PFSK-1 (cell line): ENCODE results near the gene MIDN.
A peak's percentile ranks its signal among the peaks of the same experiment; 100 is the strongest.

ENCODE experiments used
- FOXP2 ChIP-seq: optimal IDR thresholded peaks from 2 replicates; pipeline ENCODE3; 2011; ENCODE audit warnings: borderline replicate concordance, control low read depth, inconsistent platforms; ENCODE audit not compliant: insufficient read depth; ENCODE audit errors: extremely low read length, extremely low read depth
- POLR2AphosphoS5 ChIP-seq: IDR thresholded peaks from 2 replicates; pipeline ENCODE4 v1.6.1; 2012; ENCODE audit warnings: low read depth, mild to moderate bottlenecking, control low read depth, low read length, moderate library complexity
- REST ChIP-seq, 2 experiments: IDR thresholded peaks; 2 replicates each; pipeline versions ENCODE4 v1.6.1 to v1.8.0; 2011 to 2012; ENCODE audit warnings: low read depth in 2 of 2, low read length in 2 of 2, control low read depth in 1 of 2, inconsistent platforms in 1 of 2, mild to moderate bottlenecking in 1 of 2, moderate library complexity in 1 of 2; ENCODE audit not compliant: insufficient read depth in 1 of 2
- SIN3A ChIP-seq: IDR thresholded peaks from 2 replicates; pipeline ENCODE4 v1.6.1; 2012; ENCODE audit warnings: mild to moderate bottlenecking, low read length, moderate library complexity, borderline replicate concordance; ENCODE audit not compliant: insufficient read depth
- TAF1 ChIP-seq: IDR thresholded peaks from 2 replicates; pipeline ENCODE4 v1.6.1; 2012; ENCODE audit warnings: low read length, control low read depth, borderline replicate concordance; ENCODE audit not compliant: insufficient read depth

The MIDN gene

GRCh38 chr19:1269478-1270212 is 21.3 kb downstream of the MIDN start:
- no peak; a peak in 1 of 4 replicates for TF ChIP-seq REST (IDR thresholded peaks at IDR 0.05; ENCODE audit: insufficient read depth in 1 of 2, low read depth in 2 of 2, low read length in 2 of 2)
- TF ChIP-seq POLR2AphosphoS5 = peak; percentile 90
- peak; percentile 31; the same call in 1 of the 2 replicates for TF ChIP-seq TAF1
- peak; percentile 34; the same call in 1 of the 2 replicates for TF ChIP-seq SIN3A

- no peak for TF ChIP-seq SIN3A
- TF ChIP-seq TAF1 = no peak
- TF ChIP-seq REST (IDR thresholded peaks at IDR 0.05; ENCODE audit: insufficient read depth in 1 of 2, low read depth in 2 of 2, low read length in 2 of 2) = no peak
- TF ChIP-seq FOXP2 = no peak
- 0 out of 2 replicates have a peak, but pooled peaks have one; percentile 12 for TF ChIP-seq POLR2AphosphoS5
Measured at GRCh38 chr19:1270213-1270853, 21.9 kb downstream of the MIDN start.

GRCh38 chr19:1270854-1271527 is 22.6 kb downstream of the MIDN start:
- TF ChIP-seq SIN3A = no peak
- no peak for TF ChIP-seq FOXP2
- TF ChIP-seq REST (IDR thresholded peaks at IDR 0.05; ENCODE audit: insufficient read depth in 1 of 2, low read depth in 2 of 2, low read length in 2 of 2) = no peak
- no peak for TF ChIP-seq TAF1
- TF ChIP-seq POLR2AphosphoS5 = peak; percentile 12; the same call in 1 of the 2 replicates

GRCh38 chr19:1271528-1272422 is 23.4 kb downstream of the MIDN start:
- TF ChIP-seq POLR2AphosphoS5 = no peak
- TF ChIP-seq REST (IDR thresholded peaks at IDR 0.05; ENCODE audit: insufficient read depth in 1 of 2, low read depth in 2 of 2, low read length in 2 of 2) = no peak
- no peak for TF ChIP-seq TAF1
- no peak for TF ChIP-seq SIN3A
- TF ChIP-seq FOXP2 = no peak
